ENCODE results near the gene GPC6. TPM values are rescaled to one million over a fixed set of nuclear protein-coding genes. Genes with fewer than 3 reads are reported as not detected.

The GPC6 gene
- total RNA-seq, 1 experiment from 2014 or later: 0.22 TPM

DNA sequence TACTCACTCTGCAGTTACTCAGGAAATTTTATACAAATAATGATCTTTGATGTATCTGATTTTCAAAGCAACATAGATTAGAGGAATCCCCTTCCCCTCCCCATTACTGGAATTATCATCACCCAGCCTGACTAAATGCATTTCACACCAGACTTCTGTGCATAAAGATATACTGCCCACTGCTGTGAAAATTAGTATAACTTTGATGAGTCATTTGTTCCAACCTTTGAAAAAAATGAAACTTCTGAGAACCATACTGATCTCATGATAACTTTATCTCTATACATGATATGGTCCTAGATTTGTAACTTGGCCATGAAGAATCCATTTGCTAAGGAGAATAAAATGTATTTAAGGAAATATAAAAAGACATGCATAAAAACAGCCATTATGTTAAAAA lies 63.9 kb downstream of the GPC6 start:
- DNase-seq (ENCODE audit: low read depth, low spot score) (no peak), ATAC-seq (no peak)
- peaks cover 7 to 15% of the 10 kb centered on the region in 2 experiments; a peak in 2 of 4 replicates for H3K9me3 ChIP-seq (ENCODE audit: control insufficient read depth in 1 of 2, insufficient read depth in 1 of 2, low read depth in 1 of 2, low read length in 2 of 2)
- intact Hi-C loops (cut with micrococcal nuclease): no loop called here
- ChIA-PET CTCF (no interaction called here), RAD21 (ENCODE audit: low non-redundant PET in 1 of 2, low total read pairs in 2 of 2, uncharacterized antibody in 2 of 2, unreplicated experiment in 2 of 2) (no interaction called here), POLR2A (no interaction called here)
- no peak overlapping the region for H3K4me3 ChIP-seq (replicated peaks in 1 of 2; ENCODE audit: low read depth in 1 of 2, low read length in 2 of 2)
- no peaks in the 10 kb centered on the region for H3K79me2 ChIP-seq (ENCODE audit: insufficient read depth, low read length)
- H3K36me3 ChIP-seq (ENCODE audit: control insufficient read depth in 1 of 2, insufficient read depth in 2 of 2, low read length in 2 of 2): no peaks in the 10 kb centered on the region
- BruUV-seq (replicated peaks): no TSS peak
- H4K20me1 ChIP-seq (ENCODE audit: insufficient read depth): no peaks in the 10 kb centered on the region
- TF ChIP-seq SRF (IDR thresholded peaks at IDR 0.05; ENCODE audit: low read depth) (no peak), FOSL1 (IDR thresholded peaks at IDR 0.05; ENCODE audit: low read depth) (no peak), YY1 (IDR thresholded peaks at IDR 0.05; ENCODE audit: extremely low read depth, insufficient replicate concordance, low read depth, low read length) (no peak), CEBPB (IDR thresholded peaks at IDR 0.05; ENCODE audit: low read depth) (no peak), RAD21 (IDR thresholded peaks at IDR 0.05; ENCODE audit: low read depth) (no peak), TCF7L2 (IDR thresholded peaks at IDR 0.05; ENCODE audit: borderline replicate concordance, extremely low read depth, insufficient read depth, insufficient read length) (no peak), ELF1 (IDR thresholded peaks at IDR 0.05; ENCODE audit: borderline replicate concordance, low read depth) (no peak), ZNF274 (IDR thresholded peaks at IDR 0.05; ENCODE audit: low read depth, low read length) (no peak), POLR2A (IDR thresholded peaks at IDR 0.05; ENCODE audit: borderline replicate concordance, extremely low read depth, insufficient read depth, insufficient read length) (no peak), JUND (IDR thresholded peaks at IDR 0.05) (no peak), EZH2 (IDR thresholded peaks at IDR 0.05) (no peak), POLR2AphosphoS5 (IDR thresholded peaks at IDR 0.05; ENCODE audit: low read depth, low read length) (no peak), CBX3 (IDR thresholded peaks at IDR 0.05; ENCODE audit: low read depth) (no peak)
- TF ChIP-seq, protein P1, sequence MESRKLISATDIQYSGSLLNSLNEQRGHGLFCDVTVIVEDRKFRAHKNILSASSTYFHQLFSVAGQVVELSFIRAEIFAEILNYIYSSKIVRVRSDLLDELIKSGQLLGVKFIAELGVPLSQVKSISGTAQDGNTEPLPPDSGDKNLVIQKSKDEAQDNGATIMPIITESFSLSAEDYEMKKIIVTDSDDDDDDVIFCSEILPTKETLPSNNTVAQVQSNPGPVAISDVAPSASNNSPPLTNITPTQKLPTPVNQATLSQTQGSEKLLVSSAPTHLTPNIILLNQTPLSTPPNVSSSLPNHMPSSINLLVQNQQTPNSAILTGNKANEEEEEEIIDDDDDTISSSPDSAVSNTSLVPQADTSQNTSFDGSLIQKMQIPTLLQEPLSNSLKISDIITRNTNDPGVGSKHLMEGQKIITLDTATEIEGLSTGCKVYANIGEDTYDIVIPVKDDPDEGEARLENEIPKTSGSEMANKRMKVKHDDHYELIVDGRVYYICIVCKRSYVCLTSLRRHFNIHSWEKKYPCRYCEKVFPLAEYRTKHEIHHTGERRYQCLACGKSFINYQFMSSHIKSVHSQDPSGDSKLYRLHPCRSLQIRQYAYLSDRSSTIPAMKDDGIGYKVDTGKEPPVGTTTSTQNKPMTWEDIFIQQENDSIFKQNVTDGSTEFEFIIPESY (IDR thresholded peaks at IDR 0.05; ENCODE audit: extremely low read depth, insufficient replicate concordance, low read length): no peak
- TF ChIP-seq, protein P2, sequence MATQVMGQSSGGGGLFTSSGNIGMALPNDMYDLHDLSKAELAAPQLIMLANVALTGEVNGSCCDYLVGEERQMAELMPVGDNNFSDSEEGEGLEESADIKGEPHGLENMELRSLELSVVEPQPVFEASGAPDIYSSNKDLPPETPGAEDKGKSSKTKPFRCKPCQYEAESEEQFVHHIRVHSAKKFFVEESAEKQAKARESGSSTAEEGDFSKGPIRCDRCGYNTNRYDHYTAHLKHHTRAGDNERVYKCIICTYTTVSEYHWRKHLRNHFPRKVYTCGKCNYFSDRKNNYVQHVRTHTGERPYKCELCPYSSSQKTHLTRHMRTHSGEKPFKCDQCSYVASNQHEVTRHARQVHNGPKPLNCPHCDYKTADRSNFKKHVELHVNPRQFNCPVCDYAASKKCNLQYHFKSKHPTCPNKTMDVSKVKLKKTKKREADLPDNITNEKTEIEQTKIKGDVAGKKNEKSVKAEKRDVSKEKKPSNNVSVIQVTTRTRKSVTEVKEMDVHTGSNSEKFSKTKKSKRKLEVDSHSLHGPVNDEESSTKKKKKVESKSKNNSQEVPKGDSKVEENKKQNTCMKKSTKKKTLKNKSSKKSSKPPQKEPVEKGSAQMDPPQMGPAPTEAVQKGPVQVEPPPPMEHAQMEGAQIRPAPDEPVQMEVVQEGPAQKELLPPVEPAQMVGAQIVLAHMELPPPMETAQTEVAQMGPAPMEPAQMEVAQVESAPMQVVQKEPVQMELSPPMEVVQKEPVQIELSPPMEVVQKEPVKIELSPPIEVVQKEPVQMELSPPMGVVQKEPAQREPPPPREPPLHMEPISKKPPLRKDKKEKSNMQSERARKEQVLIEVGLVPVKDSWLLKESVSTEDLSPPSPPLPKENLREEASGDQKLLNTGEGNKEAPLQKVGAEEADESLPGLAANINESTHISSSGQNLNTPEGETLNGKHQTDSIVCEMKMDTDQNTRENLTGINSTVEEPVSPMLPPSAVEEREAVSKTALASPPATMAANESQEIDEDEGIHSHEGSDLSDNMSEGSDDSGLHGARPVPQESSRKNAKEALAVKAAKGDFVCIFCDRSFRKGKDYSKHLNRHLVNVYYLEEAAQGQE (IDR thresholded peaks at IDR 0.05; ENCODE audit: low read depth): no peak
- TF ChIP-seq, protein P3, sequence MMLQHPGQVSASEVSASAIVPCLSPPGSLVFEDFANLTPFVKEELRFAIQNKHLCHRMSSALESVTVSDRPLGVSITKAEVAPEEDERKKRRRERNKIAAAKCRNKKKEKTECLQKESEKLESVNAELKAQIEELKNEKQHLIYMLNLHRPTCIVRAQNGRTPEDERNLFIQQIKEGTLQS (IDR thresholded peaks at IDR 0.05): no peak
- no peaks in the 10 kb centered on the region for H3K4me1 ChIP-seq (ENCODE audit: control insufficient read depth in 1 of 2, insufficient read depth in 2 of 2, low read length in 2 of 2)
- no peak overlapping the region for H2AFZ ChIP-seq (ENCODE audit: low read depth, low read length, poor library complexity, severe bottlenecking)
- H3K9me2 ChIP-seq (ENCODE audit: insufficient read depth): no peaks in the 10 kb centered on the region
- no peaks in the 10 kb centered on the region for H3K27me3 ChIP-seq (ENCODE audit: insufficient read depth, low read length)
- H3K27ac ChIP-seq (ENCODE audit: low read depth, low read length): no peak overlapping the region
- no peak overlapping the region for H3K4me2 ChIP-seq (ENCODE audit: low read length)
- no peak overlapping the region for H3K9ac ChIP-seq (ENCODE audit: low read length)
